ENCODE data around the gene RAB3C. TPM values are rescaled to one million over a fixed set of nuclear protein-coding genes. Genes with fewer than 3 reads are reported as not detected.

Gene RAB3C
- total RNA-seq, 1 donor from 2014 or later = 0.45 TPM

- no peak overlapping the region for H3K27ac Mint-ChIP-seq (ENCODE audit: unreplicated experiment)
- no peak overlapping the region for H3K4me3 Mint-ChIP-seq (ENCODE audit: unreplicated experiment)
- no peaks in the 10 kb centered on the region for H3K4me1 ChIP-seq (ENCODE audit: insufficient read depth, low read length)
- DNase-seq (ENCODE audit: low read depth) = no peak
- no peak overlapping the region for H3K4me2 ChIP-seq (ENCODE audit: low read length)
- no peaks in the 10 kb centered on the region for H3K79me2 ChIP-seq (ENCODE audit: insufficient read depth, low read length)
- no peak overlapping the region for H3K27ac ChIP-seq (ENCODE audit: low read depth, low read length)
- no peaks in the 10 kb centered on the region for H4K20me1 ChIP-seq (ENCODE audit: insufficient read depth, low read length)
- no peaks in the 10 kb centered on the region for H3K27me3 ChIP-seq (ENCODE audit: insufficient read depth, low read length)
- H2AFZ ChIP-seq (ENCODE audit: low read depth, low read length) = no peak overlapping the region
- TF ChIP-seq, protein P1, sequence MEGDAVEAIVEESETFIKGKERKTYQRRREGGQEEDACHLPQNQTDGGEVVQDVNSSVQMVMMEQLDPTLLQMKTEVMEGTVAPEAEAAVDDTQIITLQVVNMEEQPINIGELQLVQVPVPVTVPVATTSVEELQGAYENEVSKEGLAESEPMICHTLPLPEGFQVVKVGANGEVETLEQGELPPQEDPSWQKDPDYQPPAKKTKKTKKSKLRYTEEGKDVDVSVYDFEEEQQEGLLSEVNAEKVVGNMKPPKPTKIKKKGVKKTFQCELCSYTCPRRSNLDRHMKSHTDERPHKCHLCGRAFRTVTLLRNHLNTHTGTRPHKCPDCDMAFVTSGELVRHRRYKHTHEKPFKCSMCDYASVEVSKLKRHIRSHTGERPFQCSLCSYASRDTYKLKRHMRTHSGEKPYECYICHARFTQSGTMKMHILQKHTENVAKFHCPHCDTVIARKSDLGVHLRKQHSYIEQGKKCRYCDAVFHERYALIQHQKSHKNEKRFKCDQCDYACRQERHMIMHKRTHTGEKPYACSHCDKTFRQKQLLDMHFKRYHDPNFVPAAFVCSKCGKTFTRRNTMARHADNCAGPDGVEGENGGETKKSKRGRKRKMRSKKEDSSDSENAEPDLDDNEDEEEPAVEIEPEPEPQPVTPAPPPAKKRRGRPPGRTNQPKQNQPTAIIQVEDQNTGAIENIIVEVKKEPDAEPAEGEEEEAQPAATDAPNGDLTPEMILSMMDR (IDR thresholded peaks at IDR 0.05; ENCODE audit: insufficient read depth, low read depth, low read length) = no peak
- no peak for TF ChIP-seq EZH2 (IDR thresholded peaks at IDR 0.05; ENCODE audit: insufficient read depth, low read length)
- H3K4me3 ChIP-seq (ENCODE audit: insufficient read depth, low read depth, low read length) = no peak overlapping the region
- H3K9ac ChIP-seq (ENCODE audit: low read length) = no peak overlapping the region
- no peak for FAIRE-seq
- no peaks in the 10 kb centered on the region for H3K27me3 Mint-ChIP-seq (ENCODE audit: low read depth, unreplicated experiment)
- no peaks in the 10 kb centered on the region for H3K36me3 Mint-ChIP-seq (ENCODE audit: low read depth, unreplicated experiment)
- no peaks in the 10 kb centered on the region for H3K4me1 Mint-ChIP-seq (ENCODE audit: low read depth, unreplicated experiment)
- no peaks in the 10 kb centered on the region for H3K9me3 ChIP-seq (ENCODE audit: insufficient read depth, low read depth, low read length)
- no peaks in the 10 kb centered on the region for H3K36me3 ChIP-seq (ENCODE audit: insufficient read depth, low read length)
- H3K9me3 Mint-ChIP-seq (ENCODE audit: unreplicated experiment) = no peaks in the 10 kb centered on the region
Measured at GRCh38 chr5:58629271-58630159, 46.6 kb downstream of the RAB3C start.

GRCh38 chr5:58631895-58632294 lies 49.0 kb downstream of the RAB3C start:
- Histone ChIP-seq H3K27ac (ENCODE audit: low read depth, low read length) (no peak overlapping the region), H3K79me2 (ENCODE audit: insufficient read depth, low read length) (no peaks in the 10 kb centered on the region), H3K27me3 (ENCODE audit: insufficient read depth, low read length) (peaks cover 3% of the 10 kb centered on the region), H3K4me3 (ENCODE audit: insufficient read depth, low read depth, low read length) (no peak overlapping the region), H3K9ac (ENCODE audit: low read length) (no peak overlapping the region), H3K36me3 (ENCODE audit: insufficient read depth, low read length) (no peaks in the 10 kb centered on the region), H2AFZ (ENCODE audit: low read depth, low read length) (no peak overlapping the region), H3K4me1 (ENCODE audit: insufficient read depth, low read length) (no peaks in the 10 kb centered on the region), H3K9me3 (ENCODE audit: insufficient read depth, low read depth, low read length) (no peaks in the 10 kb centered on the region), H3K4me2 (ENCODE audit: low read length) (no peak overlapping the region), H4K20me1 (ENCODE audit: insufficient read depth, low read length) (no peaks in the 10 kb centered on the region)
- H3K4me1 Mint-ChIP-seq (ENCODE audit: low read depth, unreplicated experiment) = no peaks in the 10 kb centered on the region
- peaks cover 2% of the 10 kb centered on the region for H3K27me3 Mint-ChIP-seq (ENCODE audit: low read depth, unreplicated experiment)
- H3K36me3 Mint-ChIP-seq (ENCODE audit: low read depth, unreplicated experiment) = no peaks in the 10 kb centered on the region
- no peak overlapping the region for H3K4me3 Mint-ChIP-seq (ENCODE audit: unreplicated experiment)
- TF ChIP-seq, protein P1 (IDR thresholded peaks at IDR 0.05; ENCODE audit: insufficient read depth, low read depth, low read length) = no peak
- no peak for TF ChIP-seq EZH2 (IDR thresholded peaks at IDR 0.05; ENCODE audit: insufficient read depth, low read length)
- no peak overlapping the region for H3K27ac Mint-ChIP-seq (ENCODE audit: unreplicated experiment)
- FAIRE-seq (no peak), DNase-seq (ENCODE audit: low read depth) (no peak)
- no peaks in the 10 kb centered on the region for H3K9me3 Mint-ChIP-seq (ENCODE audit: unreplicated experiment)

DNA sequence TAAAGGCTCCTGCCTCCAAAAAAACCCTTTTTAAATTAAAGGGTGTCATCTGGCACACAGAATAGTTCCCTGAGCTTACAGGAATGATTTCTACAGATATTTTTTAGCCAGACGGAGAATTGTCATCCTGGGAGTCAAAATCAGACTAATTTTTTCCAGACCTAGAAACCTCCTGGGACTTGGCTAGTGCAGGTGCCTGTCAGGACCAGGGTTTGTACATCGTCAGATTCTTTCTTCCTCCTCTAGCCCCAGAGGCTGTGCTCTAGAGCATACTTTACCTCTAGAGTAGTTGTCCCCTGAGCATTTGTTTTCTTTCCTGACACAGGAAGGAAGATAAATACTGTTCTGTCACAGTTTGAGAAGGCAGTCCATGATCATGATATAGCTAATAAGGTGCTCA lies 52.5 kb downstream of the RAB3C start:
- no peaks in the 10 kb centered on the region for H3K9me3 ChIP-seq (ENCODE audit: insufficient read depth, low read depth, low read length)
- no peak overlapping the region for H2AFZ ChIP-seq (ENCODE audit: low read depth, low read length)
- H3K4me2 ChIP-seq (ENCODE audit: low read length) = no peak overlapping the region
- no peaks in the 10 kb centered on the region for H3K4me1 Mint-ChIP-seq (ENCODE audit: low read depth, unreplicated experiment)
- no peak overlapping the region for H3K27ac Mint-ChIP-seq (ENCODE audit: unreplicated experiment)
- no peak overlapping the region for H3K4me3 Mint-ChIP-seq (ENCODE audit: unreplicated experiment)
- no peak overlapping the region for H3K9ac ChIP-seq (ENCODE audit: low read length)
- H3K79me2 ChIP-seq (ENCODE audit: insufficient read depth, low read length) = no peaks in the 10 kb centered on the region
- H3K9me3 Mint-ChIP-seq (ENCODE audit: unreplicated experiment) = no peaks in the 10 kb centered on the region
- no peak overlapping the region for H3K27ac ChIP-seq (ENCODE audit: low read depth, low read length)
- no peaks in the 10 kb centered on the region for H4K20me1 ChIP-seq (ENCODE audit: insufficient read depth, low read length)
- no peaks in the 10 kb centered on the region for H3K36me3 ChIP-seq (ENCODE audit: insufficient read depth, low read length)
- H3K36me3 Mint-ChIP-seq (ENCODE audit: low read depth, unreplicated experiment) = no peaks in the 10 kb centered on the region
- peaks cover 3% of the 10 kb centered on the region for H3K27me3 ChIP-seq (ENCODE audit: insufficient read depth, low read length)
- FAIRE-seq (no peak), DNase-seq (ENCODE audit: low read depth) (no peak)
- H3K4me3 ChIP-seq (ENCODE audit: insufficient read depth, low read depth, low read length) = no peak overlapping the region
- TF ChIP-seq, protein P1 (IDR thresholded peaks at IDR 0.05; ENCODE audit: insufficient read depth, low read depth, low read length) = no peak
- no peak for TF ChIP-seq EZH2 (IDR thresholded peaks at IDR 0.05; ENCODE audit: insufficient read depth, low read length)
- H3K27me3 Mint-ChIP-seq (ENCODE audit: low read depth, unreplicated experiment) = peaks cover 2% of the 10 kb centered on the region
- H3K4me1 ChIP-seq (ENCODE audit: insufficient read depth, low read length) = no peaks in the 10 kb centered on the region
